Stimulated activated CD4-positive, alpha-beta T cell treated with anti-CD3 and anti-CD28 coated beads, Interleukin-1b, Interleukin-23, amount 100 ng/mL, for 24 hours (primary cell): ENCODE data around the gene ALKBH5.

Experiments
- DNase-seq, 4 experiments: peaks; one replicate each; pipeline ENCODE4 v3.0.0-alpha.2; 2020; ENCODE audit warnings: low read depth in 4 of 4, low spot score in 1 of 4

Gene ALKBH5

GRCh38 chr17:18238299-18238698 lies 54.7 kb downstream of the ALKBH5 start:
- no peak for DNase-seq

GRCh38 chr17:18240449-18240848 lies 56.8 kb downstream of the ALKBH5 start:
- DNase-seq: no peak

- DNase-seq: no peak
Observed at GRCh38 chr17:18241229-18241871, 57.7 kb downstream of the ALKBH5 start.

GRCh38 chr17:18245038-18245776 lies 61.6 kb downstream of the ALKBH5 start:
- no peak for DNase-seq

GRCh38 chr17:18246109-18246725 lies 62.6 kb downstream of the ALKBH5 start:
- DNase-seq: no peak

- peak in 1 of 4 experiments; percentile 41 for DNase-seq
Observed at GRCh38 chr17:18246880-18247612, 63.4 kb downstream of the ALKBH5 start.

GRCh38 chr17:18247613-18248001 lies 64.0 kb downstream of the ALKBH5 start:
- DNase-seq: no peak

GRCh38 chr17:18248300-18248731 lies 64.7 kb downstream of the ALKBH5 start:
- peak in 3 of 4 experiments; percentile 29 to 49 (median 43) for DNase-seq

GRCh38 chr17:18248811-18249210 lies 65.2 kb downstream of the ALKBH5 start:
- DNase-seq: no peak

GRCh38 chr17:18250259-18250658 lies 66.6 kb downstream of the ALKBH5 start:
- no peak for DNase-seq

GRCh38 chr17:18250708-18251107 lies 67.1 kb downstream of the ALKBH5 start:
- DNase-seq: no peak

- no peak for DNase-seq
Observed at GRCh38 chr17:18251204-18251603, 67.6 kb downstream of the ALKBH5 start.

GRCh38 chr17:18252160-18252559 lies 68.5 kb downstream of the ALKBH5 start:
- no peak for DNase-seq

GRCh38 chr17:18253187-18253884 lies 69.7 kb downstream of the ALKBH5 start:
- DNase-seq: no peak

GRCh38 chr17:18253947-18254821 lies 70.6 kb downstream of the ALKBH5 start:
- DNase-seq: no peak

- no peak for DNase-seq
Observed at GRCh38 chr17:18254888-18255649, 71.4 kb downstream of the ALKBH5 start.

- no peak for DNase-seq
Observed at GRCh38 chr17:18256351-18256750, 72.7 kb downstream of the ALKBH5 start.

GRCh38 chr17:18256776-18257175 lies 73.1 kb downstream of the ALKBH5 start:
- DNase-seq: no peak

- peak in 1 of 4 experiments; percentile 21 for DNase-seq
Observed at GRCh38 chr17:18257268-18257981, 73.8 kb downstream of the ALKBH5 start.
